A549 (cell line): Measurements from ENCODE around the gene HIPK3. TPM values are rescaled to one million over a fixed set of nuclear protein-coding genes. Genes with fewer than 3 reads are reported as not detected.

Experiments
- ATAC-seq, 2 experiments: fragments of 200-7000 bp in 1 of 2; fragments of >200 bp in 1 of 2; cut with Nextera tagmentation in 1 of 2; cut with Tn5 transposase in 1 of 2; 3 replicates each; pipeline versions ENCODE4 v1.8.0 to v1.9.1; 2018 to 2020; ENCODE audit warnings: mild to moderate bottlenecking in 1 of 2, moderate library complexity in 1 of 2
- CTCF ChIA-PET: fragments of 300-600 bp; sonication (Branson Sonifier 250); formaldehyde crosslinking; extraction: SDS; loops from one replicate; lab custom pipeline; 2021; ENCODE audit warnings: antibody characterized with exemption, inconsistent platforms; lab: Yijun Ruan, JAX
- POLR2A ChIA-PET: fragments of 350-600 bp; formaldehyde crosslinking; extraction: SDS; loops from one replicate; lab custom pipeline; 2021; ENCODE audit warnings: antibody characterized with exemption, inconsistent platforms; lab: Yijun Ruan, JAX
- DNase-seq, 2 experiments: peaks; one replicate each; pipeline versions ENCODE4 v3.0.0 to v3.0.0-alpha.2; 2011 to 2016; ENCODE audit warnings: low read depth in 1 of 2, low spot score in 1 of 2
- FAIRE-seq: peaks from 2 replicates; lab custom pipeline; 2011; peaks lifted over from hg19 to GRCh38; lab: Jason Lieb, UNC
- H3K27ac ChIP-seq, 2 experiments: fragments of >200 bp; sonication (Bioruptor Twin); formaldehyde crosslinking; 3 replicates each; pipeline ENCODE4 v1.5.1; 2016 to 2017
- H3K4me1 ChIP-seq: fragments of >200 bp; sonication (Bioruptor Twin); formaldehyde crosslinking; 3 replicates; pipeline ENCODE4 v1.6.1; 2016
- H3K4me2 ChIP-seq: fragments of >200 bp; sonication (Bioruptor Twin); formaldehyde crosslinking; 3 replicates; pipeline ENCODE4 v1.6.1; 2016
- H3K4me3 ChIP-seq: fragments of >200 bp; sonication (Bioruptor Twin); formaldehyde crosslinking; 3 replicates; pipeline ENCODE4 v1.5.1; 2016
- H3K9me3 ChIP-seq: fragments of >200 bp; sonication (Bioruptor Twin); formaldehyde crosslinking; 3 replicates; pipeline ENCODE4 v1.6.1; 2016
- BHLHE40 ChIP-seq: IDR thresholded peaks from 2 replicates; pipeline ENCODE4 v1.6.1; 2012; ENCODE audit warnings: low read depth, low read length, inconsistent platforms
- CBX8 ChIP-seq: fragments of 200-600 bp; sonication (generic); IDR thresholded peaks from 2 replicates; pipeline ENCODE4 v1.6.1; 2016
- CHD4 ChIP-seq: fragments of 200-600 bp; sonication (generic); IDR thresholded peaks from 2 replicates; pipeline ENCODE4 v1.6.1; 2016; ENCODE audit warnings: antibody characterized with exemption, mild to moderate bottlenecking, borderline replicate concordance
- ESRRA ChIP-seq: fragments of 150-350 bp; IDR thresholded peaks from 2 replicates; pipeline ENCODE4 v1.6.1; 2014; ENCODE audit warnings: mild to moderate bottlenecking, low read length, borderline replicate concordance
- HEYL ChIP-seq: fragments of 250-450 bp; sonication (Bioruptor Pico); IDR thresholded peaks from 2 replicates; pipeline ENCODE4 v1.8.0; 2021; ENCODE audit warnings: mild to moderate bottlenecking, moderate library complexity
- HOXA7 ChIP-seq: fragments of 250-450 bp; sonication (Bioruptor Pico); IDR thresholded peaks from 2 replicates; pipeline ENCODE4 v1.5.0; 2020; ENCODE audit warnings: mild to moderate bottlenecking, moderate library complexity
- JUN ChIP-seq, 2 experiments: fragments of >200 bp; sonication (Bioruptor Twin); formaldehyde crosslinking; IDR thresholded peaks; 2 replicates in 1 of 2; 3 replicates in 1 of 2; pipeline ENCODE4 v1.6.1; 2016 to 2017
- MAZ ChIP-seq: fragments of 150-350 bp; IDR thresholded peaks from 2 replicates; pipeline ENCODE4 v1.6.1; 2014; ENCODE audit warnings: antibody characterized with exemption, low read depth, low read length, borderline replicate concordance
- MYC ChIP-seq: IDR thresholded peaks from 2 replicates; pipeline ENCODE4 v1.6.1; 2012; ENCODE audit warnings: mild to moderate bottlenecking, inconsistent platforms, low read length, improper control_type of control experiment, borderline replicate concordance
- NR3C1 ChIP-seq: fragments of >200 bp; sonication (Bioruptor Twin); formaldehyde crosslinking; IDR thresholded peaks from 3 replicates; pipeline ENCODE4 v1.6.1; 2017
- POLR2A ChIP-seq: IDR thresholded peaks from 2 replicates; pipeline ENCODE4 v1.6.1; 2012; ENCODE audit warnings: mild to moderate bottlenecking, low read length
- POLR2AphosphoS2 ChIP-seq: conservative IDR thresholded peaks from 2 replicates; pipeline ENCODE4 v1.6.1; 2012; ENCODE audit warnings: low read length, improper control_type of control experiment, inconsistent platforms
- RAD21 ChIP-seq, 2 experiments: fragments of >200 bp in 1 of 2; sonication (Bioruptor Twin) in 1 of 2; formaldehyde crosslinking in 1 of 2; IDR thresholded peaks in 1 of 2; conservative IDR thresholded peaks in 1 of 2; 2 replicates in 1 of 2; 3 replicates in 1 of 2; pipeline ENCODE4 v1.6.1; 2012 to 2018; ENCODE audit warnings: inconsistent platforms in 1 of 2
- RFX5 ChIP-seq: fragments of 450-650 bp; IDR thresholded peaks from 2 replicates; pipeline ENCODE4 v1.7.1; 2014; ENCODE audit warnings: antibody characterized with exemption, mild to moderate bottlenecking, moderate library complexity
- RNF2 ChIP-seq: fragments of 200-600 bp; sonication (generic); IDR thresholded peaks from 2 replicates; pipeline ENCODE4 v1.6.1; 2016; ENCODE audit warnings: low read depth, mild to moderate bottlenecking, antibody characterized with exemption, moderate library complexity, borderline replicate concordance
- SREBF2 ChIP-seq: fragments of 450-650 bp; IDR thresholded peaks from 2 replicates; pipeline ENCODE4 v1.6.1; 2014; ENCODE audit warnings: mild to moderate bottlenecking, moderate library complexity
- ZFP36 ChIP-seq: fragments of 450-650 bp; IDR thresholded peaks from 2 replicates; pipeline ENCODE4 v1.6.1; 2014; ENCODE audit warnings: borderline replicate concordance; ENCODE audit not compliant: partially characterized antibody
- WGBS: methylation state at CpG from one replicate; pipeline ENCODE4 v1.1.6; 2017; ENCODE audit errors: missing lambda C conversion rate; 5-methylcytosine and 5-hydroxymethylcytosine counted together
- polyA plus RNA-seq, 4 experiments: library from polyadenylated mRNA; depleted of rRNA in 3 of 4; stranded (reverse); fragments of >200 nt; fragmentation: RNase III in 1 of 4; extraction: RNeasy Plus Mini Kit Qiagen cat#74134 plus additional on column Dnase treatment in 1 of 4; gene quantifications; 2 replicates in 3 of 4; 3 replicates in 1 of 4; pipeline ENCODE4 v1.2.3, GENCODE V29; 2011 to 2017
- TF ChIP-seq, protein P1 (sequence below): fragments of >200 bp; sonication (Bioruptor Twin); formaldehyde crosslinking; IDR thresholded peaks from 2 replicates; pipeline ENCODE4 v1.6.1; 2016
- TF ChIP-seq, protein P2 (sequence below): IDR thresholded peaks from 2 replicates; pipeline ENCODE4 v1.6.1; 2012
- TF ChIP-seq, protein P3 (sequence below): IDR thresholded peaks from 2 replicates; pipeline ENCODE4 v1.6.1; 2012; ENCODE audit warnings: low read depth, borderline replicate concordance
- TF ChIP-seq, protein P4 (sequence below): fragments of >200 bp; sonication (Bioruptor Twin); formaldehyde crosslinking; IDR thresholded peaks from 3 replicates; pipeline ENCODE4 v1.5.1; 2016

Gene HIPK3
- polyA plus RNA-seq, 2 of the 4 experiments (the other 2 are of a cell fraction), result 15.1 to 31.6 TPM

DNA sequence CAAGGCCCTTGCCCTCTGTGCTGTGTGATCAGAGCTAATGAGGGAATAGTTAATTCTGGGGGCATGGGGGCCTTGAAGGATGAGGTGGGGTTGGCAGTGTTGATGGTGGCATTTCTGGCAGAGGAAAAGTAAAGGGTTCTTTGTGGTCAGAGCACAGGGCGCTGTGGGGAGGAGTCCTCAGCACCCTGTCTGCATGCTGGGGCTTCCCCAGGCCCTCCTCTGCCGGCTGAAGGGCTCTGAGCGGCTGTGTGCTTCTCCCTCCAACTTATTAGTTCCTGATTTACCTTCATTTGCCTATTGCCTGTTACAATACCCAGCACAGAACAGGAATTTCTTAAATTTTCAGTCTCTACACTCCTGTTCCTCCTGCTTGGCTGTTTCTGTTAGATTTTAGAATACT, 122.8 kb downstream of the HIPK3 start:
- no peak for FAIRE-seq

DNA sequence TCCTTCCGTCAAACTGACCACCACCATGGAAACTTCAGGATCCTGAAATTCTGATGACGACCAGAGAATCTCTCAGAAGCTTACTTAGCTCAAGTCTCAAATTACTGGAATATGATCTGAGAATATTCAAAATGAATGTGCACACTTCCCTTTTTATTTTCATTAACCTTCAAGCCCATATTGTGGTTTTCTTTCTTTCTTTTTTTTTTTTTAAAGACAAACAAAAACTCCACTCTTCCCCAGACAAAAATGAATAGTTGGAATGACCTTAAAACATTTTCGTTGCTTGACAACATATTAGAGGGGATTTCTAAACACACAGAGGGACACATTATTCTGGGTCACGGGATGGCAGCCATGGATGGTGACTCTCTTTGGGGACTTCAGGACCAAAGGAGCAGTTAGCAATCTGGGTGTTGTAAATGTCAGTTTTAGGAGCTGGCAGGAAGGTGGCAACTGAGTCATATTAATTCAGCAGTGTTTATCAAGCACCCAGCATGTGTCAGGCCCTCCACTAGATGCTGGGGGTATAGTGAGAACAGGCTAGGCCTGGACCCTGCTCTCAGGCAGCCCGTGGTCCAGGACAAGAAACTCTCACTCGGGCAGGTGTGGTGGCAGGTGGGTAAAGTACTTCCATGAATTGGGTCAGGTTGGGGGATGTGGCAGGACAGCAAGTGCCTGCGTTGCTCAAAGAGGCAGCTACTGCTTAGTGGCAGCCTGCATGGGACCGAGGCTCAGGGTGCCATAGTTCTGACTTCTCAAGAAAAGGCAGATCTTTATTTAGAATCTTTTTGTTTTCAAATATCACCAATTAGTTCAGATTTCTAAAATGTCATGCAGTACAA, 126.1 kb downstream of the HIPK3 start:
- H3K27ac ChIP-seq, result no peak overlapping the region
- DNase-seq, result no peak

More for the DNA sequence above, 122.8 kb downstream of the HIPK3 start:
- ATAC-seq, result no peak
- Histone ChIP-seq H3K4me1 (peaks cover 9% of the 10 kb centered on the region; the same call in 1 of the 3 replicates), H3K4me2 (no peak overlapping the region), H3K9me3 (no peaks in the 10 kb centered on the region), H3K27ac (no peak overlapping the region), H3K4me3 (no peak overlapping the region)
- ChIA-PET CTCF (interaction anchor here (1.0 to 1.9 kb wide), 4 partner anchors 8 to 78 kb away, joined by 3 to 5 read pairs (median 4); no protein-coding TSS in a partner anchor), POLR2A (no interaction called here)
- TF ChIP-seq MAZ (no peak), RFX5 (no peak), SREBF2 (no peak), ESRRA (no peak), BHLHE40 (no peak), JUN (IDR thresholded peaks at IDR 0.05) (no peak), CBX8 (no peak), POLR2A (no peak), POLR2AphosphoS2 (no peak), HEYL (no peak), ZFP36 (no peak), CHD4 (no peak), MYC (no peak)
- TF ChIP-seq, protein P1, sequence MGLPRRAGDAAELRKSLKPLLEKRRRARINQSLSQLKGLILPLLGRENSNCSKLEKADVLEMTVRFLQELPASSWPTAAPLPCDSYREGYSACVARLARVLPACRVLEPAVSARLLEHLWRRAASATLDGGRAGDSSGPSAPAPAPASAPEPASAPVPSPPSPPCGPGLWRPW, result no peak
- TF ChIP-seq, protein P2, sequence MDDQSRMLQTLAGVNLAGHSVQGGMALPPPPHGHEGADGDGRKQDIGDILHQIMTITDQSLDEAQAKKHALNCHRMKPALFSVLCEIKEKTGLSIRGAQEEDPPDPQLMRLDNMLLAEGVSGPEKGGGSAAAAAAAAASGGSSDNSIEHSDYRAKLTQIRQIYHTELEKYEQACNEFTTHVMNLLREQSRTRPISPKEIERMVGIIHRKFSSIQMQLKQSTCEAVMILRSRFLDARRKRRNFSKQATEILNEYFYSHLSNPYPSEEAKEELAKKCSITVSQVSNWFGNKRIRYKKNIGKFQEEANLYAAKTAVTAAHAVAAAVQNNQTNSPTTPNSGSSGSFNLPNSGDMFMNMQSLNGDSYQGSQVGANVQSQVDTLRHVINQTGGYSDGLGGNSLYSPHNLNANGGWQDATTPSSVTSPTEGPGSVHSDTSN, result no peak
- TF ChIP-seq, protein P3, sequence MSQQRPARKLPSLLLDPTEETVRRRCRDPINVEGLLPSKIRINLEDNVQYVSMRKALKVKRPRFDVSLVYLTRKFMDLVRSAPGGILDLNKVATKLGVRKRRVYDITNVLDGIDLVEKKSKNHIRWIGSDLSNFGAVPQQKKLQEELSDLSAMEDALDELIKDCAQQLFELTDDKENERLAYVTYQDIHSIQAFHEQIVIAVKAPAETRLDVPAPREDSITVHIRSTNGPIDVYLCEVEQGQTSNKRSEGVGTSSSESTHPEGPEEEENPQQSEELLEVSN, result no peak
- no peak for DNase-seq
- WGBS, result 83% methylated on average over 3 of the region's 3 CpGs

More for the DNA sequence above, 126.1 kb downstream of the HIPK3 start:
- ATAC-seq (0 out of 6 replicates have a peak, but pooled peaks of 1 of the 2 experiments have one; percentile 39), FAIRE-seq (no peak)
- 0 out of 3 replicates have a peak, but pooled peaks cover 1% of the 10 kb centered on the region for H3K4me1 ChIP-seq
- ChIA-PET CTCF (no interaction called here), POLR2A (no interaction called here)
- no peak overlapping the region for H3K4me3 ChIP-seq
- WGBS, result 72% methylated on average over 8 of the region's 8 CpGs
- TF ChIP-seq RFX5, result no peak
- TF ChIP-seq RNF2, result no peak
- no peak for TF ChIP-seq MYC
- no peak for TF ChIP-seq RAD21 (conservative IDR thresholded peaks at IDR 0.05 in 1 of 2, IDR thresholded peaks at IDR 0.05 in 1 of 2)
- TF ChIP-seq, protein P4, sequence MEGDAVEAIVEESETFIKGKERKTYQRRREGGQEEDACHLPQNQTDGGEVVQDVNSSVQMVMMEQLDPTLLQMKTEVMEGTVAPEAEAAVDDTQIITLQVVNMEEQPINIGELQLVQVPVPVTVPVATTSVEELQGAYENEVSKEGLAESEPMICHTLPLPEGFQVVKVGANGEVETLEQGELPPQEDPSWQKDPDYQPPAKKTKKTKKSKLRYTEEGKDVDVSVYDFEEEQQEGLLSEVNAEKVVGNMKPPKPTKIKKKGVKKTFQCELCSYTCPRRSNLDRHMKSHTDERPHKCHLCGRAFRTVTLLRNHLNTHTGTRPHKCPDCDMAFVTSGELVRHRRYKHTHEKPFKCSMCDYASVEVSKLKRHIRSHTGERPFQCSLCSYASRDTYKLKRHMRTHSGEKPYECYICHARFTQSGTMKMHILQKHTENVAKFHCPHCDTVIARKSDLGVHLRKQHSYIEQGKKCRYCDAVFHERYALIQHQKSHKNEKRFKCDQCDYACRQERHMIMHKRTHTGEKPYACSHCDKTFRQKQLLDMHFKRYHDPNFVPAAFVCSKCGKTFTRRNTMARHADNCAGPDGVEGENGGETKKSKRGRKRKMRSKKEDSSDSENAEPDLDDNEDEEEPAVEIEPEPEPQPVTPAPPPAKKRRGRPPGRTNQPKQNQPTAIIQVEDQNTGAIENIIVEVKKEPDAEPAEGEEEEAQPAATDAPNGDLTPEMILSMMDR, result no peak
- TF ChIP-seq, protein P2, result no peak
- TF ChIP-seq HOXA7, result no peak
- no peak for TF ChIP-seq NR3C1
- peaks cover 8% of the 10 kb centered on the region; the same call in 2 of the 3 replicates for H3K9me3 ChIP-seq
- no peak overlapping the region for H3K4me2 ChIP-seq
